DND-41 (cell line): ENCODE data around the gene CLTCL1.

Experiments
- EZH2 ChIP-seq: IDR thresholded peaks from 3 replicates; pipeline ENCODE4 v1.6.1; 2012; ENCODE audit warnings: borderline replicate concordance, low read depth, mild to moderate bottlenecking, moderate library complexity, low read length, inconsistent platforms; ENCODE audit not compliant: severe bottlenecking
- TF ChIP-seq, protein P1 (sequence below): IDR thresholded peaks from 2 replicates; pipeline ENCODE4 v1.5.1; 2012; ENCODE audit warnings: borderline replicate concordance, low read length, moderate library complexity, mild to moderate bottlenecking; ENCODE audit not compliant: poor library complexity, severe bottlenecking; ENCODE audit errors: extremely low read depth

DNA sequence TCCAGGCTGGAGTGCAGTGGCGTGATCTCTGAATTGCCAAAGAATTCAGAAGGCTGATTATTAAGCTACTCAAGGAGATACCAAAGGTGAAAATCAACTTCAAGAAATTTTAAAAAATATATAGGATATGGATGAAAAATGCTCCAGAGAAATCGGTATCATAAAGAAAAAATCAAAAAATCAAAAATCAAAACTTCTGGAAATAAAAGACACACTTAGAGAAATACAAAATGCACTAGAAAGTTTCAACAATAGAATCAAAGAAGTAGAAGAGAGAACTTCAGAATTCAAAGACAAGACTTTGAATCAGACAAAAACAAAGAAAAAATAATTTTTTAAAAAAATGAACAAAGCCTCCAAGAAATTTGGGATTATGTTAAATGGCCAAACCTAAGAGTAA lies 45.6 kb upstream of the CLTCL1 start:
- TF ChIP-seq, protein P1, sequence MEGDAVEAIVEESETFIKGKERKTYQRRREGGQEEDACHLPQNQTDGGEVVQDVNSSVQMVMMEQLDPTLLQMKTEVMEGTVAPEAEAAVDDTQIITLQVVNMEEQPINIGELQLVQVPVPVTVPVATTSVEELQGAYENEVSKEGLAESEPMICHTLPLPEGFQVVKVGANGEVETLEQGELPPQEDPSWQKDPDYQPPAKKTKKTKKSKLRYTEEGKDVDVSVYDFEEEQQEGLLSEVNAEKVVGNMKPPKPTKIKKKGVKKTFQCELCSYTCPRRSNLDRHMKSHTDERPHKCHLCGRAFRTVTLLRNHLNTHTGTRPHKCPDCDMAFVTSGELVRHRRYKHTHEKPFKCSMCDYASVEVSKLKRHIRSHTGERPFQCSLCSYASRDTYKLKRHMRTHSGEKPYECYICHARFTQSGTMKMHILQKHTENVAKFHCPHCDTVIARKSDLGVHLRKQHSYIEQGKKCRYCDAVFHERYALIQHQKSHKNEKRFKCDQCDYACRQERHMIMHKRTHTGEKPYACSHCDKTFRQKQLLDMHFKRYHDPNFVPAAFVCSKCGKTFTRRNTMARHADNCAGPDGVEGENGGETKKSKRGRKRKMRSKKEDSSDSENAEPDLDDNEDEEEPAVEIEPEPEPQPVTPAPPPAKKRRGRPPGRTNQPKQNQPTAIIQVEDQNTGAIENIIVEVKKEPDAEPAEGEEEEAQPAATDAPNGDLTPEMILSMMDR = no peak
- no peak for TF ChIP-seq EZH2
